Spleen (tissue), 7 donors: ENCODE data around the gene CTNNA2.

Experiments
- CTCF ChIP-seq, 11 experiments: fragments of 200-600 bp in 7 of 11; fragments of 450-650 bp in 4 of 11; sonication (generic) in 4 of 11; IDR thresholded peaks in 8 of 11; conservative IDR thresholded peaks in 3 of 11; 1 replicate in 7 of 11; 2 replicates in 4 of 11; pipeline versions ENCODE4 v1.4.0 to v1.8.0; 2016 to 2021; ENCODE audit warnings: antibody characterized with exemption in 11 of 11, inconsistent platforms in 4 of 11, mild to moderate bottlenecking in 1 of 11
- POLR2A ChIP-seq, 3 donors: fragments of 450-650 bp; IDR thresholded peaks; one replicate each; pipeline ENCODE4 v1.5.1; 2017; ENCODE audit warnings: antibody characterized with exemption in 3 of 3, mild to moderate bottlenecking in 1 of 3
- POLR2AphosphoS5 ChIP-seq, 3 donors: sonication (generic); formaldehyde crosslinking; IDR thresholded peaks; one replicate each; pipeline ENCODE4 v1.5.1; 2017; ENCODE audit warnings: antibody characterized with exemption in 3 of 3
- donor health status: DM: no; HTN: no; CAD: no; lungs with moderate emphysema.
- donor health status: DM: no; HTN: no; CAD: no.
- donor health status: DM: no; HTN: no; CAD: no.

- TF ChIP-seq CTCF (IDR thresholded peaks at IDR 0.05 in 8 of 11, conservative IDR thresholded peaks at IDR 0.05 in 3 of 11) (no peak), POLR2AphosphoS5 (IDR thresholded peaks at IDR 0.05) (no peak), POLR2A (IDR thresholded peaks at IDR 0.05) (no peak)
Measured at GRCh38 chr2:80257450-80257849, 744.6 kb downstream of the CTNNA2 start.
